BE2C (cell line): ENCODE measurements around the gene FBXL14.

Experiments
- DNase-seq: peaks from one replicate; pipeline ENCODE4 v3.0.0-alpha.2; 2020
- H3K27me3 ChIP-seq: fragments of 250-450 bp; sonication (Bioruptor Pico); 2 replicates; pipeline ENCODE4 v1.5.1; 2020; ENCODE audit warnings: mild to moderate bottlenecking
- H3K36me3 ChIP-seq: fragments of 250-450 bp; sonication (Bioruptor Pico); 2 replicates; pipeline ENCODE4 v1.5.1; 2020; ENCODE audit warnings: mild to moderate bottlenecking
- H3K4me1 ChIP-seq: fragments of 250-450 bp; sonication (Bioruptor Pico); 2 replicates; pipeline ENCODE4 v1.5.1; 2020
- H3K4me3 ChIP-seq: 2 replicates; pipeline ENCODE4 v1.5.1; 2011; ENCODE audit warnings: low read depth, low read length
- H3K9me3 ChIP-seq: fragments of 250-450 bp; sonication (Bioruptor Pico); 2 replicates; pipeline ENCODE4 v1.5.1; 2020
- TF ChIP-seq, protein P1 (sequence below): IDR thresholded peaks from 2 replicates; pipeline ENCODE4 v1.5.1; 2012; ENCODE audit warnings: mild to moderate bottlenecking, low read depth, low read length

FBXL14 gene

DNA sequence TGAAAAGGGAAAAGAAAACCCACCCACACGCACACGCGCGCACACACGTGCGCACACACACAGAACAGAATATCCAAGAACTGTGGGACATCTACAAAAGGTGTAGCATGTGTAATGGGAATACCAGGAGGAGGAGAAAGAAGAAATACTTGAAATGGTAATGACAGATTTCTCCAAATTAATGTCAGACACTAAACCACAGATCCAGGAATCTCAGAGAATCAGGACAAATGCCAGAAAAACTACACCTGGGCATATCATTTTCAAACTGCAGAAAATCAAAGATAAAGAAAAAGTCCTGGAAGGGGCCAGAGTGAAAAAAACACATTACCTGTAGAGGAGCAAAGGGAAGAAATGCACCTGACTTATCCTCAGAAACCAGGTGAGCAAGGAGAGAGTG is 26.5 kb downstream of the FBXL14 start:
- H3K4me1 ChIP-seq, result no peaks in the 10 kb centered on the region
- H3K9me3 ChIP-seq, result no peaks in the 10 kb centered on the region
- DNase-seq, result no peak
- no peak overlapping the region for H3K4me3 ChIP-seq
- no peaks in the 10 kb centered on the region for H3K36me3 ChIP-seq
- TF ChIP-seq, protein P1, sequence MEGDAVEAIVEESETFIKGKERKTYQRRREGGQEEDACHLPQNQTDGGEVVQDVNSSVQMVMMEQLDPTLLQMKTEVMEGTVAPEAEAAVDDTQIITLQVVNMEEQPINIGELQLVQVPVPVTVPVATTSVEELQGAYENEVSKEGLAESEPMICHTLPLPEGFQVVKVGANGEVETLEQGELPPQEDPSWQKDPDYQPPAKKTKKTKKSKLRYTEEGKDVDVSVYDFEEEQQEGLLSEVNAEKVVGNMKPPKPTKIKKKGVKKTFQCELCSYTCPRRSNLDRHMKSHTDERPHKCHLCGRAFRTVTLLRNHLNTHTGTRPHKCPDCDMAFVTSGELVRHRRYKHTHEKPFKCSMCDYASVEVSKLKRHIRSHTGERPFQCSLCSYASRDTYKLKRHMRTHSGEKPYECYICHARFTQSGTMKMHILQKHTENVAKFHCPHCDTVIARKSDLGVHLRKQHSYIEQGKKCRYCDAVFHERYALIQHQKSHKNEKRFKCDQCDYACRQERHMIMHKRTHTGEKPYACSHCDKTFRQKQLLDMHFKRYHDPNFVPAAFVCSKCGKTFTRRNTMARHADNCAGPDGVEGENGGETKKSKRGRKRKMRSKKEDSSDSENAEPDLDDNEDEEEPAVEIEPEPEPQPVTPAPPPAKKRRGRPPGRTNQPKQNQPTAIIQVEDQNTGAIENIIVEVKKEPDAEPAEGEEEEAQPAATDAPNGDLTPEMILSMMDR, result no peak
- H3K27me3 ChIP-seq, result peaks cover 26% of the 10 kb centered on the region

DNA sequence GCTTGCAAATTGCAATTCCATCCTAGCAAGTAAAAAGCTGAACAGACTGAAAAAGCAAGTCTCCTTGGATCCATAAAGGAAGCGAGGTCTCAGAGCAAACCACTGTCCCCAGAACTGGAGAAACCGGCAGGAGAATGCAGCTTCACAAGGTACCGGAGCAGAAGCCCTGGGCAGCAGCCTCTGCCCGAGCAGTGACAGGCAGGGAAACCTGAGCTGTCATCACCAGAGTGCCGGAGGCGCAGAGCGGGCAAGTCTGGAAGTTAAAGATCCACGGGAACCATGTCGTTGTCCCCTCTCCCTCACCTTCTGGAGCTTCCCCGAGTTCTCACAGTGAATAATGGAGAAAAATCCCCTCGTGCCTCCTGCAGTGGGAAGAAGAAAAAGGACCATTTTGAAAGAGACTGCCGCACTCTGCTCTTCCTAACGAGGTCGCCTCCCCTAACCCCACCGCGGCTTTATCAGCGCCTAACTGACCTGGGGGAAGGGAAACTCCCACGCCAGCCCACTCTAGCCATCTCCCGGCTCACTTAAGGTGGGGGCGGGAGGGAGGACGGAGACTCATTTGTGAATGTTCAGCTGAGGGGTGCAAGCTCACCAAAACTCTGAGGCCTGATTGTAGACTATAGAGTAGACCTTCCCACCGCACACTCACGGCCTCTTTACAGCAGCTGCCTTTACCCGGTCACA is 27.8 kb downstream of the FBXL14 start:
- peak; percentile 33 for DNase-seq
- peak overlapping the region; percentile 36 for H3K4me3 ChIP-seq
- no peaks in the 10 kb centered on the region for H3K4me1 ChIP-seq
- TF ChIP-seq, protein P1, result no peak
- peaks cover 26% of the 10 kb centered on the region for H3K27me3 ChIP-seq
- H3K36me3 ChIP-seq, result no peaks in the 10 kb centered on the region
- H3K9me3 ChIP-seq, result no peaks in the 10 kb centered on the region

DNA sequence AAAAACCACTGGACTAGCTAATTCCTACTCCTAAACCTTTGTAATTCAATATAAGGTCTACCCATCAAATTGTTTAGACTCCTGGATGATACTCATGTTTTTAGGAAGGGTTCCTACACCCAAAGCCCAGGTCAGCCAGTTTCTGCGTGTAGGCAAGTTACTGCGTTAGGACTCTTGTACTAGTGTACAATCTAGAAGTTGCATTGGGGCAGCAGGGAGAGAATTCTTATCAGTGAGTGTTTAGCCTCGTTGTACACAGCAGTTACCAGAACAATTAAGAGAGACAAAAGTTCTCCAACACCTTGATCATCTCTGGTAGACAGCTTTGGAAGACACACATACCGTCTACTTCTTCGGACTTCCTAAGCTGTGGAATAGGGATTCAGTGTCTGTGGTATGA is 29.2 kb downstream of the FBXL14 start:
- no peaks in the 10 kb centered on the region for H3K4me1 ChIP-seq
- no peak for DNase-seq
- no peak overlapping the region for H3K4me3 ChIP-seq
- TF ChIP-seq, protein P1, result no peak
- H3K27me3 ChIP-seq, result peaks cover 23% of the 10 kb centered on the region
- H3K9me3 ChIP-seq, result no peaks in the 10 kb centered on the region
- no peaks in the 10 kb centered on the region for H3K36me3 ChIP-seq

DNA sequence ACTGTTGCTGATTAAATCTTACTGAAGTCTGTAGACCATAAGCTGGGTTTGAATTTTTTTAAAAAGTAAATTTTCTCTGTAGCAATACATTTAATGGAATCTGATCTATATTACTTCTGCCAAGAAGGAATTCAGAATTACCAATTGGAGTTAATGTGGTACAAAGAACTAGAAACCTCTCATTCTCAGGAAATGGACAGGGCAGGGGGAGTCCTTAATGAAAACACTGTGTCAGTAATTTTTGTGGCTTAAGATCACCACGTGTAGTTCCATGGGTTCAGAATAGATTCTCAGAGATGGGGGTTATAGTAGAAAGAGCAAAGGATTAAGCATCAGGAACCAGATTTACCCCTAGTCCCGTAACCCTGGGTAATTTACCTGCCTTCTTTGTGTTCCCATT is 30.3 kb downstream of the FBXL14 start:
- no peak for DNase-seq
- H3K4me3 ChIP-seq, result no peak overlapping the region
- H3K4me1 ChIP-seq, result no peaks in the 10 kb centered on the region
- H3K9me3 ChIP-seq, result no peaks in the 10 kb centered on the region
- TF ChIP-seq, protein P1, result no peak
- no peaks in the 10 kb centered on the region for H3K36me3 ChIP-seq
- peaks cover 16% of the 10 kb centered on the region for H3K27me3 ChIP-seq

DNA sequence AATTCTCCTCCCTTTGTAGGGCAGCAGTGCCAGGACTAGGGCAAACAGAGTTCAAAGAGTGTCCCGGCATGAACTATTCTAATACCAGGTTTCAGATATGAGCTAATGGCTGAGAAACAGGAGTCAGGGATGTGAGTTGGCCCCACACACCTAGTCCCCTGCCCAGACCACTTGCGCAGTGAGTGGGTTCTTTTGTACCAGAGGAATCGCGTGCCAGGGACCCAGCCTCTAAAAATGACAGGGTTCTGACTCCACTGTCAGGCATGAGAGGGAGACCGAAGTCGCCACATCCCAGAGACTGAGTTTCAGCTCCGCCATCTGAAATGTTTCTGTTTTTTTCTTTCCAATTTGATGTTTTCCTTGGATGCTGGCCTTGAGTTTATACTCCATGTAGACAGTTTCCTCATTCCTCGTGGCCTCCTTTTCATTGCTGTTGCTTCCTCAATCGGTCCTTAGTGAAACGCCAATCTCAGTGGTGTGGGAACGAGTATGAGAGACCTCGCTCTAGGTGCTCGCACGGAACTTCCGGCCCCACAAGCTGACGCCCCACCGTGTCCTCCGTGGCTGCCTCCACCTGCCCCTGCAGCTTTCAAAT is 31.5 kb downstream of the FBXL14 start:
- no peak overlapping the region for H3K4me3 ChIP-seq
- no peaks in the 10 kb centered on the region for H3K36me3 ChIP-seq
- no peaks in the 10 kb centered on the region for H3K4me1 ChIP-seq
- TF ChIP-seq, protein P1, result no peak
- H3K9me3 ChIP-seq, result no peaks in the 10 kb centered on the region
- DNase-seq, result no peak
- peaks cover 6% of the 10 kb centered on the region for H3K27me3 ChIP-seq

DNA sequence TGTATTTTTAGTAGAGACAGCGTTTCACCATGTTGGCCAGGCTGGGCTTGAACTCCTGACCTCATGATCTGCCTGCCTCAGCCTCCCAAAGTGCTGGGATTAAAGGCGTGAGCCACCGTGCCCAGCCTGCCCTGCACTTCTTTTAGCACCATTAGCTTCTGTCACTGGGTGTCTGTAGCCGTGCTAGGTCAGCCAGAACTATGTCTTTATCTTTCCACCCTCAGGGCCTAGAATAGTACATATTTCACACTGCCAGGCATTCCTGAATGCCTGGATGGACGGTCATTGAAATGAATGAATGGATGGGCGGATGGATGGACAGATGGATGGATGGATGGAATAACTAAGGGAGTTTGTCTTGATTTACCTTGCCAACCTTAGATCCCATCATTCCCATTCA is 33.7 kb downstream of the FBXL14 start:
- Histone ChIP-seq H3K9me3 (no peaks in the 10 kb centered on the region), H3K27me3 (no peaks in the 10 kb centered on the region), H3K4me1 (no peaks in the 10 kb centered on the region), H3K4me3 (no peak overlapping the region), H3K36me3 (no peaks in the 10 kb centered on the region)
- TF ChIP-seq, protein P1, result no peak
- no peak for DNase-seq
